Measurements from ENCODE around the gene RASGEF1C.

The RASGEF1C gene

DNA sequence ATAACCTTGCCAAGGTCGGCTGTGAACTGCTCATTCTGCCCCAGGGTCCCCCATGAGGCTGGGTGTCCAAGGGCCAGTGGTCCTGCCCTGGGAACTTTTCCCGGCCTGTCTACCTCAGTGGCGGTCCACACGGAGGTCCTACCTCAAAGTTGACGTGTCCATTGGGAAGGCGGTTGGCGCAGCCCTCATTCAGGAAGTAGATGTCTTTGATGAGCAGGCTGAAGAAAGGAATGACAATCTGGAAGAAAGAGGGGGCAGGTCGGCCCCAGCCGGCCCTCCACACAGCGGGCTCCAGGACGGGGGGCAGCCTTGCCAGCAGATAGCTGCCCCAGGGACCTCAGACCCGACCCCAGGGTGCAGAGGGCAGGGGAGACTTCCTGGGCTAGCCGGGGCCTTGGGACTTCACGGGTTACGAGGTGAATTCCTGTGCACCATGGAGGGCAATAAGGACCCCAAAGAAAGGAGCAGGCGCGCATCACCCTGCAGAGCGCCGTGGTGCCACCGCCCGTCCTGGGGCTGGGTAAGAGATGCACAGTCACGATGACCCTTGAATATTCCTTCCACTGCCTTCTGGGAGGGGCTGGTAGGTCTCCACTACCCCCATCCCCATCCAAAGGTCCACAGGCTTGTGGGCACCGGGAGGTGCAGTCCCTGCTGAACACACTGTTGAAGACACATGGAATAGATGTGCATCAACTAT lies 94.6 kb downstream of the RASGEF1C start:
- no peaks in the 10 kb centered on the region for H3K27me3 ChIP-seq (replicated peaks; ENCODE audit: control insufficient read depth, insufficient read depth, low read length, poor library complexity, severe bottlenecking)

DNA sequence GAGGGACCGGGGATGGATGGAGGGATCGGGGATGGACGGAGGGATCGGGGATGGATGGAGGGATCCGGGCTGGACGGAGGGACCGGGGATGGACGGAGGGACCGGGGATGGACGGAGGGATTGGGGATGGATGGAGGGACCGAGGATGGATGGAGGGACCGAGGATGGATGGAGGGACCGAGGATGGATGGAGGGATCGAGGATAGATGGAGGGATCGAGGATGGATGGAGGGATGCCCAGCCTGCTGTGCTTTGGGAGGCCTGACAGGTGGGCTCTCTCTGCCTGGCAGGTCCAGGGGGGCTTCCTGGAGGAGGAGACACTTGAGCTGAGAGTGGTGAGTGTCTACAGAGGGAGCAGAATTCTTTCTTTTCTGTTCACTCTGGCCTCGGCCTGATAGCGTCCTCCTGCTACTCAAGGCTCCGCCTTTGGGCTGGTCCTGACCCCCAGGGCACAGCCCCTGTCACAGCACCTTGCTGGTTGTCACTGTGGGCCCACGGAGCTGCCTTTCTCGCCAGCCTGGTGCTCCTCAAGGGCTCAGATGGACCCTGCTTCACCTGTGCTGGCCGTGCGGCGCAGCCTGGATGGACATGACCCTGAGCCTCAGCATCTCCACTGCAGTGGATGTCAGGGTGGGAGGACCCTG lies 95.2 kb downstream of the RASGEF1C start:
- Histone ChIP-seq H3K27ac (ENCODE audit: insufficient read depth, low read length, poor library complexity, severe bottlenecking) (no peak overlapping the region), H3K4me3 (ENCODE audit: insufficient read depth, low read depth, low read length, poor library complexity, severe bottlenecking) (no peak overlapping the region), H3K4me1 (ENCODE audit: control insufficient read depth, insufficient read depth, low read length, poor library complexity, severe bottlenecking) (no peaks in the 10 kb centered on the region), H3K27me3 (replicated peaks; ENCODE audit: control insufficient read depth, insufficient read depth, low read length, poor library complexity, severe bottlenecking) (no peaks in the 10 kb centered on the region), H3K9me3 (ENCODE audit: control insufficient read depth, low read length) (no peaks in the 10 kb centered on the region), H3K36me3 (ENCODE audit: control insufficient read depth, insufficient read depth, low read length) (no peaks in the 10 kb centered on the region)
- no peak for DNase-seq

More for the DNA sequence above, 94.6 kb downstream of the RASGEF1C start:
- no peaks in the 10 kb centered on the region for H3K4me1 ChIP-seq (ENCODE audit: control insufficient read depth, insufficient read depth, low read length, poor library complexity, severe bottlenecking)
- no peaks in the 10 kb centered on the region for H3K9me3 ChIP-seq (ENCODE audit: control insufficient read depth, low read length)
- no peak overlapping the region for H3K27ac ChIP-seq (ENCODE audit: insufficient read depth, low read length, poor library complexity, severe bottlenecking)
- no peaks in the 10 kb centered on the region for H3K36me3 ChIP-seq (ENCODE audit: control insufficient read depth, insufficient read depth, low read length)
- H3K4me3 ChIP-seq (ENCODE audit: insufficient read depth, low read depth, low read length, poor library complexity, severe bottlenecking) = no peak overlapping the region
- DNase-seq = no peak

DNA sequence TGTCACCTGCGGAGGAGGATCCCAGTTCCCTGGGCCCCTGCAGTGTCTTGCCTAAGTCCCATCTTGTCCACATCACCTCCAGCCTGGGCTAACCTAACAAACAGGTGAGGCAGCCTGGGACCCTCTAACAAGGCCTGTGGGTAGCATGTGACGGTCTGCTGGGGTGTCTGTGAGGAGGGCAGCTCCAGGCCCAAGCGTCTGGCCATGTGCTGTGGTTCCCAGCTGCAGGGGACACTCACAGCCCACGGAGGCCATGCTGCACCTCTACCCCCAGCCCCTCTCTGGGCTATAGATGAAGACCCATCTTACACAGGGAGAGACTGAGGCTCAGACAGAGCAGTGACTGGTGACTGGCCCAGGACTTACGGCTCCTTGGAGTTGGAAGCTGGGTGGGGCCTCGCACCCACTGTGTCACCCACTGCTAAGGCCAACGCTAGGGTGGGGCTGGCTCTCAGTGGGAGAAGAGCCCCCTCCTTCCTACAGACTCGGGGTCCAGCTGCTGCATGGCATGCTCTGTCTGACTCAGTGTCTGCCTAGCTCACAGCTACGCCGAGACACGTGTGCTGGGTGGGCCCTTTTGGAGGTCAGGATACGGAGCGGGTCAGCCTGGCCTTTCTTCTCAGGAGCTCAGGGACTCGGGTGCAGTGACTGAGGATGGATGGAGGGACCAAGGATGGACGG lies 96.7 kb downstream of the RASGEF1C start:
- H3K4me1 ChIP-seq (ENCODE audit: control insufficient read depth, insufficient read depth, low read length, poor library complexity, severe bottlenecking) = no peaks in the 10 kb centered on the region

DNA sequence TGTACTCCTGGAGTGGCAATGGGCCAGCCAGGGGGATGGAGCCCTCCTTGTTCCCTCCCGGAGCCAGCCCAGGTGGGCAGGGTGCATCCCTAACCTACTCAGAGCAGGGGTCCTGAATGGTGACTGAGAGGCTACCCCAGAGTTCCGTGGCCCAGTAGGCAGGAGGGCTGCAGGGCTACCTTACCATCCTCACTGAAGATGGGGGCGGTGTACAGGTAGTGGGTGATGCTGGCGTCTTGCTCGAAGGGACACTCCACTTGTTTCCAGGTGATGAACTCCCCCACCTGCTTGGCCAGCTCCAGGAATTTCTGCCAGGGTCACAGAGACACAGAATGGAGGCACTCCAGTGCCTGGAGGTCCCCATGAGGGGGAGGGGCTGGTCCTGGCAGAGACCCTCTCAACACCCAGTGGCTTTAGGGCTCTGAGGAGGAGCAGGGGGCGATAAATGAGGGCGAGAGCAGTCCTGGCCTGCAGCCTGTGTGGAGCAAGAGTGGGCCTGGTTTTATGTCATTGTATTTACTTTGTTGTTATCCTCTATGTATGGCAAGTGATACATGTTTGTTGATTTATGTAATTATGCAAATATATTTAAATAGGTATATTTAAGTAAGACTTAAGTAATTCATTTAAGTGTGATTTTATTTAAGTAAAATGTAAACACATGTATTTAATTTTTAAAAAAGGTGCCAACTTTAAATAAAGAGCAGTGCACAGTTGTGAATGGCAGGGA lies 97.6 kb downstream of the RASGEF1C start:
- no peaks in the 10 kb centered on the region for H3K36me3 ChIP-seq (ENCODE audit: control insufficient read depth, insufficient read depth, low read length)
- no peak overlapping the region for H3K27ac ChIP-seq (ENCODE audit: insufficient read depth, low read length, poor library complexity, severe bottlenecking)
- H3K4me1 ChIP-seq (ENCODE audit: control insufficient read depth, insufficient read depth, low read length, poor library complexity, severe bottlenecking) = no peaks in the 10 kb centered on the region
- no peaks in the 10 kb centered on the region for H3K27me3 ChIP-seq (replicated peaks; ENCODE audit: control insufficient read depth, insufficient read depth, low read length, poor library complexity, severe bottlenecking)
- DNase-seq = no peak
- no peaks in the 10 kb centered on the region for H3K9me3 ChIP-seq (ENCODE audit: control insufficient read depth, low read length)
- no peak overlapping the region for H3K4me3 ChIP-seq (ENCODE audit: insufficient read depth, low read depth, low read length, poor library complexity, severe bottlenecking)

More for the DNA sequence above, 96.7 kb downstream of the RASGEF1C start:
- no peak overlapping the region for H3K4me3 ChIP-seq (ENCODE audit: insufficient read depth, low read depth, low read length, poor library complexity, severe bottlenecking)
- no peaks in the 10 kb centered on the region for H3K9me3 ChIP-seq (ENCODE audit: control insufficient read depth, low read length)
- no peak for DNase-seq
- no peak overlapping the region for H3K27ac ChIP-seq (ENCODE audit: insufficient read depth, low read length, poor library complexity, severe bottlenecking)
- H3K27me3 ChIP-seq (replicated peaks; ENCODE audit: control insufficient read depth, insufficient read depth, low read length, poor library complexity, severe bottlenecking) = no peaks in the 10 kb centered on the region
- H3K36me3 ChIP-seq (ENCODE audit: control insufficient read depth, insufficient read depth, low read length) = no peaks in the 10 kb centered on the region

DNA sequence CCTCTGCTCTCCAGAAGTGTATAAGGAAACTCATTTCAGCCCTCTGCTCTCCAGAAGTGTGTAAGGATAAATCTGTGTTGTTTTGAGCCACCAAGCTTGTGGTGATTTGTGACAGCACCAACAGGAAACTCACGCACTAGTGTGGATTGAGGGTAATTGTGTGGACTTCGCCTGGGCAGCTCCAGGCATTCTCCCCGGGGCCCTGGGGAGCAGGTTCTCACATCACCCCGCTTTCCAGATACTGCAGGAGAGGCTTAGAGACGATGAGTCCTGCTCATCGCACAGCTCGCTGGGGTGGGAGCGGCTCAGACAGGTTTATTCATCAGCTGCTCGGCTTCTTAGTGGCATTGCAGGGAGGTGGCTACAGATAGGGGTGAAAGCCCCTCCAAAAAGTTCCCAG lies 99.1 kb downstream of the RASGEF1C start:
- Histone ChIP-seq H3K36me3 (ENCODE audit: control insufficient read depth, insufficient read depth, low read length) (no peaks in the 10 kb centered on the region), H3K27me3 (replicated peaks; ENCODE audit: control insufficient read depth, insufficient read depth, low read length, poor library complexity, severe bottlenecking) (no peaks in the 10 kb centered on the region), H3K9me3 (ENCODE audit: control insufficient read depth, low read length) (no peaks in the 10 kb centered on the region), H3K4me1 (ENCODE audit: control insufficient read depth, insufficient read depth, low read length, poor library complexity, severe bottlenecking) (no peaks in the 10 kb centered on the region), H3K27ac (ENCODE audit: insufficient read depth, low read length, poor library complexity, severe bottlenecking) (no peak overlapping the region), H3K4me3 (ENCODE audit: insufficient read depth, low read depth, low read length, poor library complexity, severe bottlenecking) (no peak overlapping the region)
- no peak for DNase-seq

DNA sequence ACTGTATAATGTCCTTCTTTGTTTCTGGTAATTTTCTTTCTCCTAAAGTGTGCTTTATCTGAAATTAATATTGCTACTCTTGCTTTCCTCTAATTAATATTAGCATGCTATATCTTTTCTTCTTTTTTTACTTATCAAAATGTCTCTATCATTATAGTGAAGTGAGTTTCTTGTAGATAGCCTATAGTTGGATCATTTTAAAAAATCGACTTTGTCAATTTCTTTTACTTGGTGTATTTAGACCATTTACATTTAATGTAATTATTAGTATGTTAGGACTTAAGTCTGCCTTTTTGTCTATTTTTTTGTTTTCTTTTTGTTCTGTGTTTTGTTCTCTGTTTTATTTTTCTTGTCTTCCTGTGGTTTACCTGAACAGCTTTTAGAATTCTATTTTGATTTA lies 102.0 kb downstream of the RASGEF1C start:
- H3K4me1 ChIP-seq (ENCODE audit: control insufficient read depth, insufficient read depth, low read length, poor library complexity, severe bottlenecking) = no peaks in the 10 kb centered on the region
- no peak overlapping the region for H3K4me3 ChIP-seq (ENCODE audit: insufficient read depth, low read depth, low read length, poor library complexity, severe bottlenecking)
- no peaks in the 10 kb centered on the region for H3K36me3 ChIP-seq (ENCODE audit: control insufficient read depth, insufficient read depth, low read length)
- no peaks in the 10 kb centered on the region for H3K27me3 ChIP-seq (replicated peaks; ENCODE audit: control insufficient read depth, insufficient read depth, low read length, poor library complexity, severe bottlenecking)
- H3K9me3 ChIP-seq (ENCODE audit: control insufficient read depth, low read length) = no peaks in the 10 kb centered on the region
- H3K27ac ChIP-seq (ENCODE audit: insufficient read depth, low read length, poor library complexity, severe bottlenecking) = no peak overlapping the region
- no peak for DNase-seq

DNA sequence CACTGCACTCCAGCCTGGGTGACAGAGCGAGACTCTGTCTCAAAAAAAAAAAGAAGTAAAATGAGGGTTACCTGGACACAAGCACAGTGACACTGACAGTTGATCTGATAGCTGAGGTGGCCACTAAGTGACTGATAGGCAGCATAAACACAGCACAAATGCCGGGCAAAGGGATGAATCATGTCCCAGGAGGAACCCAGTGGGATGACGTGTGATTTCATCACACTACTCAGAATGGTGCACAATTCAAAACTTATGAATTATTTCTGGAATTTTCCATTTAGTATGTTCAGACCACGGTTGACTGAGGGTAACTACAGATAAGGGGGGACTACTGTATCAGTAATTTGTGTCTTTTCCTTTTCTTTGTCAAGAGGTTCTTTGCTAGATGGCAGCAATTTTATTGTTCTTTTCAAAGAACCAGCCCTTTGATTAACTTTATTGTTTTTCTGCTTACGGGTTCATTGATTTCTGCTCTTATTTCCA lies 103.1 kb downstream of the RASGEF1C start:
- H3K4me1 ChIP-seq (ENCODE audit: control insufficient read depth, insufficient read depth, low read length, poor library complexity, severe bottlenecking) = no peaks in the 10 kb centered on the region
- no peaks in the 10 kb centered on the region for H3K36me3 ChIP-seq (ENCODE audit: control insufficient read depth, insufficient read depth, low read length)
- no peak overlapping the region for H3K27ac ChIP-seq (ENCODE audit: insufficient read depth, low read length, poor library complexity, severe bottlenecking)
- no peaks in the 10 kb centered on the region for H3K27me3 ChIP-seq (replicated peaks; ENCODE audit: control insufficient read depth, insufficient read depth, low read length, poor library complexity, severe bottlenecking)
- DNase-seq = no peak
- no peak overlapping the region for H3K4me3 ChIP-seq (ENCODE audit: insufficient read depth, low read depth, low read length, poor library complexity, severe bottlenecking)
- H3K9me3 ChIP-seq (ENCODE audit: control insufficient read depth, low read length) = no peaks in the 10 kb centered on the region

DNA sequence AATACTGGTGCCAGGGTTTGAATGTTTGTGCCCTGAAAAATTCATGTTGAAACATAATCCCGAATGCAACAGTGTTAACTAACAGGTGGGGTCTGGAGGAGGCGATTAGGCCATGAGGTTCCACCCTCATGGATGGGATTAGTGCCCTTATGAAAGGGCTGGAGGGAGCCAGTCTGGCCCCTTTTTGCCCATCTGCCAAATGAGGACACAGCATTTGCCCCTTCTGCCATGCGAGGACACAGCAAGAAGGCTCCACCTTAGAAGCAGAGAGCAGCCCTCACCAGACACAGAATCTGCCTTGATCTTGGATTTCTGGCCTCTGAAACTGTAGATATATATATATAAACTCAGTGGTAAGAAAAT lies 104.9 kb downstream of the RASGEF1C start:
- no peak for DNase-seq
- H3K36me3 ChIP-seq (ENCODE audit: control insufficient read depth, insufficient read depth, low read length) = no peaks in the 10 kb centered on the region
- H3K27me3 ChIP-seq (replicated peaks; ENCODE audit: control insufficient read depth, insufficient read depth, low read length, poor library complexity, severe bottlenecking) = no peaks in the 10 kb centered on the region
- H3K4me3 ChIP-seq (ENCODE audit: insufficient read depth, low read depth, low read length, poor library complexity, severe bottlenecking) = no peak overlapping the region
- no peaks in the 10 kb centered on the region for H3K4me1 ChIP-seq (ENCODE audit: control insufficient read depth, insufficient read depth, low read length, poor library complexity, severe bottlenecking)
- no peak overlapping the region for H3K27ac ChIP-seq (ENCODE audit: insufficient read depth, low read length, poor library complexity, severe bottlenecking)
- no peaks in the 10 kb centered on the region for H3K9me3 ChIP-seq (ENCODE audit: control insufficient read depth, low read length)

DNA sequence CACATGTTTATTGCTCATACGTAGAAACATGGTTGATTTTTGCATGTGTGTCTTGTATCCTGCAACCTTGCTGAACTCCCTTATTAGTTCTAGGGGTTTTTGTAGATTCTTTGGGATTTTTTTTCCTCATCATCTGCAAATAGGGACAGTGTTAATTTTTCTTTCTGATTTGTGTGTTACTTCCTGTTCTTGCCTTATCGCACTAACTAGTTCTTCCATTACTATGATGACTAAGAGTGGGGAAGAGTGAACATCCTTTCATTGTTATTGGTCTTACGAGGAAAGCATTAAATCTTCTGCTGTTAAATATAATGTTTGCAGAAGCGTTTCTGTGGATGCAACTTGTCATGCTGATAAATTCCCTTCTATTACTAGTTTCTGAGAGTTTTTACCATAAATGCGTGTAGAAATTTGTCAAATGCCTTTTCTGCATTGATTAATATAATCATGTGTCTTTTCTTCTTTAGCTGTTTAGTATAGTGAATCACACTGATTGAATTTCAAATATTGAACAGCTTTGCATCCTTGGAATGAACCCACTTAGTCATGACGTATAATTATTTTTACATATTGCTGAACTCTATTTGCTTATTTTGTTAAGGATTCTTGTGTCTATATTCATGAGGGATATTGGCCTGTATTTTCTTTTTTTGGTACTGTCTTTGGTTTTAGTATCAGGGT lies 105.4 kb downstream of the RASGEF1C start:
- Histone ChIP-seq H3K4me1 (ENCODE audit: control insufficient read depth, insufficient read depth, low read length, poor library complexity, severe bottlenecking) (no peaks in the 10 kb centered on the region), H3K27me3 (replicated peaks; ENCODE audit: control insufficient read depth, insufficient read depth, low read length, poor library complexity, severe bottlenecking) (no peaks in the 10 kb centered on the region), H3K9me3 (ENCODE audit: control insufficient read depth, low read length) (no peaks in the 10 kb centered on the region), H3K4me3 (ENCODE audit: insufficient read depth, low read depth, low read length, poor library complexity, severe bottlenecking) (no peak overlapping the region), H3K27ac (ENCODE audit: insufficient read depth, low read length, poor library complexity, severe bottlenecking) (no peak overlapping the region), H3K36me3 (ENCODE audit: control insufficient read depth, insufficient read depth, low read length) (no peaks in the 10 kb centered on the region)
- no peak for DNase-seq
